Activated CD8-positive, alpha-beta memory T cell treated with anti-CD3 and anti-CD28 coated beads for 24 hours (primary cell): ENCODE results near the gene PLA2G15.

ENCODE experiments used
- DNase-seq: peaks from one replicate; pipeline ENCODE4 v3.0.0-alpha.2; 2020

Gene PLA2G15

DNA sequence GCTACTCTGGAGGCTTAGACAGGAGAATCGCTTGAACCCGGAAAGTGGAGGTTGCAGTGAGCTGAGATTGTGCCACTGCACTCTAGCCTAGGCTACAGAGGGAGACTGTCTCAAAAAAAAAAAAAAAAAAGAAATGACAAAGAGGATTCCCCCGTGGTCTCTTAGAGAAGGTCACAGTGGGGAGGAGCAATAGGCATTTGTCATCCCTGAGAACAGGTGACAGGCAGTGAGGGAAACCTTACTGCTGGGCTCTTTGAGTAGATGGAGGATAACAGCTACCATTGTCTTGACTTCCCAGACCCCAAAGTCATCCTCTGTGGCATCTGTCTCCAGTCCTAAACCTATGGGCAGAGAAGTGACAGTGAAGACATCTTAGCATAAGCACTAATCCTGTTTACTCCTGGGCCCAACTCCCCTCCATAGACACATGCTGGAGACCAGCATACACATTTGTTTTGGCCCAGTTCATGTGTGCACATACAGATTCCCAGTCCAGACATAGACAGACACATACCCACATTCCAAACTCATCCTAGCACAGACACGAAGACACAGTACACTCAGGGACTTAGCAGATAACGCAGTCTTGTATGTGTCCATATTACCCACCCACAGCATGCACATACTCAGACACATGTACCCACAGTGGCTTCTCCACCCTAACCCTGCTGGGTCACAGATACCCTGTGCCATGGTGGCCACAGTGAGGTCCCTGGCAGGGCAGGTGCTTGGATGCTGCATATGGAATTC is 11.9 kb upstream of the PLA2G15 start:
- DNase-seq = no peak

DNA sequence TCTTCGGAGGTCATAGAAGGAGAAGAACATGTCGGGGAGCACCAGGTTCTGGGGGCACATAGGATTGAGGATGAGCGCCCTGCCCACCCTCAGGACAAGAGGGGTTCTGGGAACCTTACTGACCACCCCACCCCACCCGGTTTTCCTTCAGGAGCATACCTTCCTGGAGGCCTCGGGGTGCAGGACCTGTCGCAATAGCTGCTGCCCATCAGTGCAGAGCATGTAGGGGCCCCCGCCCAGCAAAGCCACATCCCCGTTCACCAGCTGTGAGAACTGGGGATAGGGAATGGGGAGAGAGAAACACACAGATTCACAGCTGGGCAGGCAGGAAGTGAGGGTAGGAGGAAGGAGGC is 11.4 kb upstream of the PLA2G15 start:
- no peak for DNase-seq

DNA sequence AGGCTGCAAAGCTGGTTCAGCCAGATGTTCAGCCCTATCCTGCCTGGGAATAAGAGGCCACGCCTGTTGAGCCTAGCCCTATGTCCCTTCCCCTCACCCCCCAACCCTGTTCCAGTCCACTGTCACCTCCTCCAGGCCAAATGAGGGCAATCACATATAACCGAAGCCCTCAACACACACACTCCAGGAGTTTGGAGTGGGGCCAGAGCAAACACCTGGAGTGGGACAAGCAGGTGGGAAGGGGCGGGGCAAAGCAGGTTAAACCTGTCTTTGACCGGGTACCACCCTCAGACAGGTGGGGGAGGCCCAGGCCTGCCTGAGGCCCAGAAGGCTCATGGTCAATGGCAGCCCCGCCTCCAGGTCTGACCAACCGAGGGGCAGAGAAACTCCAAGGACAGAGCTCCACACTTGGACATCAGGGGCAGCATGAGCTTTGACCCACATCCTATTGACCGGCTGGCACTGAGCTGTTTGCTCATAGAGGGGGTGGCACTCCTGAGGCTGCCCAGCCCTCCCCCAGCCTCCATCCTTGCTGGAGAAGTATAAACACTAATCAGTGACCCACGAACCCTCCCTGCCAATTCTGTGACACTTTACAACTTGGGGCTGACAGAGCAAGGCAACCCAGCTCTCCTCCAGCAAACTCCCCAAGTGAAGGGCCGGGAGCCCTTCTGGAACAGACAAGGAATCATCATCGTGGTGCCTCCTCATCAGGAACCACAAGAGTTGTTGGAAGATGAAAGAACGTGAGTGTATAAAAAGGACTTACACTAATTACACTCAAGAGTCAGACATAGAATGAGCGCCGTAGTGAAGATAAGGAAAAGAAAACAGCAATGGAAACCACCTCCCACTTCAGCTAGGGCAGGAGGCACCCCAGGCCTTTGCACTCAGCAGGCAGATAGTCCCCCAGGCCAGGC is 10.7 kb upstream of the PLA2G15 start:
- no peak for DNase-seq

DNA sequence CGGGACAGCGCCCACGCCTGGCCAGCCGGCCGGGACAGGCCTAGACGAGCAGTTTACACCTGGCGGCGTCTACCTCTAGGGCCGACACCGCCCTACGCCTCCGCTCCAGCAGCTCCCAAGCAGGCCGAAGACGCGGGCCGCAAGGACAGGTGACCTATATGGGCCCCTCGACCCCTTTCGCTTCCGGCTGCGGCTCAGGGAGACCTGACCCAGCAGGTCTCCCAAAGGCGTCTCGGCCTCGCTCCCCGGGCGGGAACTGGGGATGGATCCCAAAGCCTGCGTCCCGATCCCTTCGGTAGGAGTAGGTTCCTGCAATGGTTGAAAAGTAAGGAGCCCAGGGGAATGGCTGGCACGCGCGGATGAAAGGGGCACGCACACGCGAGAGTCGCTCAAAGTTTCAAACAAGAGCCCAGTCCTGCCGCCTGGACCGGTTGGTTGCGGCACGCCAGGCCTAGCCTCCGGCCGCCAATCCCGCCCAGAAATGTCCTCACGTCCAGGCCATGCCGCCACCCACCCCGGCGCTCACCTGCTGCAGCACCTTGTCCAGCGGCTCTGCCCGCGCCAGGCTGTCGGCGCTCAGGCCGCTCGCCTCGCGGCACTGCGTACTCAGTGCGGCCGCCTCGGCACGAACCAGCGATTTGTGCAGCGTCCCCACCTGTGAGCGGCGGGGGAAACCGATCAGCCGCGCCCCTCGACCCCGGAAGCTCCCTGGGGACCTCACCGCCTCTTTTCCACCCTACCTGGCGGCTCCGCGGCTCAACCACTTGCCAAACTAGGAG is 9.9 kb upstream of the PLA2G15 start:
- DNase-seq = no peak

DNA sequence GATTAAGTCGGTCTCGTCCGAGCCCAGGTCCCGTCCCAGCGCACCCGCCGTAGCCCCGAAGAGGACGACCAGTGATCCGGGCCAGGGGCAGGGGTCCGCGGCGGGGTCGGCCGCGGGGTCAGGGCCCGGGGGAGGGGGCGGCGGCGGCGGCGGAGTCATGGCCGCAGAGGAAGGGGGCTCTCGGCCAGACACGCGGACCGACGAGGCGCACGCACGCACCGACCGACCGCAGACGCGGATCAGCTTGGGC is 9.4 kb upstream of the PLA2G15 start, which contains the start of gene ESRP2:
ESRP2 (minus strand) TSS at position 241 of the 250 bp plus-strand sequence; CDS start at position 159, 82 bp downstream.
- DNase-seq = no peak

DNA sequence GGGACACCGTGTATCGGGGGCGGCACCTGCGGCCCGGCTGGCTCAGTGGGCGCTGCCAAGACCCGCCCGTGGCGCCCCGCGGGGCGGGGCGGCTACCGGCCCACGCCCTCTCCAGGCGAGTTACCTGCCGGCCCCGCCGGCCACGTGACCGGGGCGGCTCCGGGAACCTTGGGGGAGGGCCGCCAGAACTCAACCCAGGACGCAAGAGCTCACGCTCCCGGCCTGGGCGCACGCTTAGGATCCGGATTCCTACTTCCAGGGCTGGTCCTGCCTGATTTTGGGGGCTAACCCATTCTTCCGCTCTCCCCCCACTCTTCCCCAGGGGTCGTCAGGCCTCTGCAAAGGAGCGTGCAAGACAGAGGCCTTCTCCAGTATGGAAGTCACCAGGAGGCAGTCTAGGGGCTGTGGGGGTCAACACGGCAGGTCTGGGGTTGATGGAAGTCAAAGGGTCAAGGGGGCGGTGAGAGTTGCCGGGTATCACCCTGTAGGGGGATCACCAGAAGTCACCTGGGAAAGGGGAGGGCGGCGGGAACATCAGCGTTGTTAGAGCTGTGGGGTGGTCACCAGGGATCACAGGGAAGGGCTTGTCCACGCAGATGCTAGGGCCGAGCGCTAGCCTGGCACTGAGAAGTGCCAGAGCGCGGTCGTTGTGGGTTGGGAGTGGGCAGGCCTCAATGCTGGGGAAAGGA is 8.9 kb upstream of the PLA2G15 start:
- DNase-seq = peak; percentile 76

DNA sequence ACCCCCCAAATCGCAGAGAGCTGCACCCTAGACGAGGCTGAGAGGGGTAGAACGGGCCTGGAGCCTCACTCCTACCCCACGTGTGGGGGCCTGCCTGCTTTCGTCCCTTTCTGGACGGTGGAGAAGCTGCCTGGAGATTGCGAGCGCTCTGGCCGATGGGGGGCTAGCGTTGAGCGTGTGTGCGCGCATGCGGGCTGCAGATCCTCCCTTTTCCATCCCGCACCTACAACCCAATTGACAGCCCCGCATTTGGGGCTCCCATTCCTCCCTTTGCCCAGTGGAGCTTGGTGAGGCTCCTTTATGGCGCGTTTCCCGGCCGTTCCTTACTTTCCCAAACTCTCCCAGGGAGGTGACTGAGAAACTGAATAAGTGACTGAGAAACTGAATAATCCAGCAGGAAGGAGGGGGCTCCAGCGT is 8.3 kb upstream of the PLA2G15 start:
- no peak for DNase-seq

- peak; percentile 95 for DNase-seq
Measured at GRCh38 chr16:68237243-68238028, 7.7 kb upstream of the PLA2G15 start.

- no peak for DNase-seq
Measured at GRCh38 chr16:68238029-68238345, 7.2 kb upstream of the PLA2G15 start.

GRCh38 chr16:68242085-68242484 is 3.1 kb upstream of the PLA2G15 start:
- DNase-seq = no peak

DNA sequence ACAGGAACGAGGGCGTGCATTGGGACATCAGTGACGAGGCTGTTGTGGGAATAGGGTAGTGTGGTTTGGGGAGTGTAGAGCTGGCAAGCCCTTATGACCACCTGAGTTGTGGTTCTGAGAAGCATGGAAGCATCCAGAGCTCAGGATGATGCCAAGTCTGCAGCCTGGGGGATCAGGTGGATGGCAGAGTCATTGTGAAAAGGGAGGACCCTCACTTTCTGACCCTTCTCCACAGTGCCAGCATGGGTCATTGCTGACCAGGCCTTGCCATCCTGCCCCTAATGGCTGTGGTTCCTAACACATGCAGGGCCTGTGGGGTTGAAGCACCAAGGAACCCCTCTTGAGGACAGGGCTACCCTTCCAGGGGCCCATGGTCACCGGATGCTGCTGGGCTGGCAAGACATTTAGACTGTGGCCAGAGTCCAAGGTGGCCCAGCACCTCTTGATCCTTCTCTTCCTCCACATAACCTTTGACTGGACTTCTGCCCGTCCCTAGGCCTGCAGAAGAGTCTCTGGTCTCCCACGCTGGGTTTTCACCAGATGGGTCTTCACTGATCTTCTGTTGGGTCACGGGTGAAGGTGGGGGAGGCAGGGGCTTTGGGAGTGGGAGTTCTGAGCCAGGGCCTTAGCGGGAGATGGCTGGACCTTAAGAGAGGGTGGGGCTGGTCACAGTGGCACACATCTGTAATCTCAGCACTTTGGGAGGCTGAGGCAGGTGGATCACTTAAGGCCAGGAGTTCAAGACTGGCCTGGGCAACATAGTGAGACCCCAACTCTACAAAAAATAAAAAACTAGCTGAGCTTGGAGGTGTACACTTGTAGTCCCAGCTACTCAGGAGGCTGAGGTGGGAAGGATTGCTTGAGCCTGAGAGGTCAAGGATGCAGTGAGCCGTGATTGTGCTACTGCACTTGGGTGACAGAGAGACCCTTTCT is 2.0 kb upstream of the PLA2G15 start:
- no peak for DNase-seq

GRCh38 chr16:68244481-68244902 is 681 bp upstream of the PLA2G15 start:
- DNase-seq = no peak

DNA sequence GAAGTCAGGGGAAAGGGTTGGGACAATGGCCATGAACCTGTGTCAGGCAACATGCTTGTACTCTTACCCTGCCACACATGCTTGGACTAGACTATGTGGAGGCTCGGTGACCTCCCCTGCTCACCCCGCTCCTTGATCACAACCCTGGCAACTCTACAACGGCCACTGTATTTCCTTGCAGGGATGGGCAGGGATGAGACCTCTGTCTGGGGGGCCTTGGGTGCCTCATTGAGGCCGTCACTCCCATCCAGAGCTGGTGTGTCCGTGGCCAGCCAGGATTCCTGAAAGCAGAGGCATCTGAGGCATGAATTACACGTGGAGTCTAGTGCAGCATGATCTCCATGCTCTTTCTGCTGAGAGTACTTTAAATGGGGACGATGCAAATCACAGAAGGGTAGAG is 948 bp downstream of the PLA2G15 start:
- DNase-seq = no peak

- no peak for DNase-seq
Measured at GRCh38 chr16:68246666-68247065, 1.5 kb downstream of the PLA2G15 start.

DNA sequence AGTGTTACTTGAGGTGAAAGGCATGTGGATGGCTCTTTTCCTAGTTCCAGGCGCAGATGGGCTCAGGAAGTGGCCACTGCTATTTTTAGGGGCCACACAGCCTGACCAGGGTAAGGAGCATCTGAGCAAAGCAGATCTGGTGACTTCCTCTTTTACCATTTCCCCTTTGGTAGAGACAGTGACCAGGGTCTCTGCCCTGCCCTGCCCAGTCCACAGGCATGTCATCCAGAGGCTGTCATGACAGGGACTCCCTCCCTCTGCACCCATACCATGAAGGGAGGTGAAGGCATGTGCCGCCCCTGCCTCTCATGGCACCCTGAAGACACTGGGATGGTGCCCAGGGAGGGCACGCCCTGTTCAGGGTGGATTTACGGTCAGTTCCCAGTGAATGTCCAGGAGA is 2.2 kb downstream of the PLA2G15 start:
- no peak for DNase-seq

GRCh38 chr16:68247932-68248331 is 2.8 kb downstream of the PLA2G15 start:
- DNase-seq = no peak

DNA sequence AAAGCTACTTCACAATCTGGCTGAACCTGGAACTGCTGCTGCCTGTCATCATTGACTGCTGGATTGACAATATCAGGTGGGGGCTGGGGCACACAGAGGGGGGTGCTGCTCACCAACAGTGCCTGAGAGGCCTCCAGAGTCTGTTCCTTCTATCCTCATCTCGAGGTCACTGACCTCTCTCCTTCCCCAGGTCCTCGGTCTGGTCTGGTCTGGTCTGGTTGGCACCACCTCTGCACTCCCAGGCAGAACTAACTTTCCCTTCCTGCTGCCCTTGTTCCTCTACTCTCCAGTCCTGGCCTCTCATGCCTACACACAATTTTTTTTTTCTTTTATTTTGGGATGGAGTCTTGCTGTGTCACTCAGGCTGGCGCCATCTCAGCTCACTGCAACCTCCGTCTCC is 4.2 kb downstream of the PLA2G15 start:
- no peak for DNase-seq

DNA sequence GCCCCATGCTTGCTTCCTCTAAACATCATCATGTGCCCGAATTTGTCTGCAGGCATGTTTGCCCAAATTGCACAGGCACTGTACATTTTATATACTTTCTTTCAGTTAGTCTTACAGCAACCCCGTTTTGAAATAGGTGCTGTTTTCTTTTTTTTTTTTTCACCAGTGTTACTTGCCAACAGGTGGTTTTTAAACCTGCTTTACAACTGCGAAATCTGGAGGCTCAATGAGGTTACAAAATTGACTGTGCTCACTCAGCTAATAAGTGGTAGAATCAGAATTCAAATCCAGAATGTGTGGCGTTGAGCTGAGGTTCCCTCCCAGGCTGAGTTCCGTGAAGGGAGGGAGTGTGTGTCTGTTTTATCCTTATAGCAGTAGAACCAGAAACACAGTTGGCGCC is 5.8 kb downstream of the PLA2G15 start:
- no peak for DNase-seq

DNA sequence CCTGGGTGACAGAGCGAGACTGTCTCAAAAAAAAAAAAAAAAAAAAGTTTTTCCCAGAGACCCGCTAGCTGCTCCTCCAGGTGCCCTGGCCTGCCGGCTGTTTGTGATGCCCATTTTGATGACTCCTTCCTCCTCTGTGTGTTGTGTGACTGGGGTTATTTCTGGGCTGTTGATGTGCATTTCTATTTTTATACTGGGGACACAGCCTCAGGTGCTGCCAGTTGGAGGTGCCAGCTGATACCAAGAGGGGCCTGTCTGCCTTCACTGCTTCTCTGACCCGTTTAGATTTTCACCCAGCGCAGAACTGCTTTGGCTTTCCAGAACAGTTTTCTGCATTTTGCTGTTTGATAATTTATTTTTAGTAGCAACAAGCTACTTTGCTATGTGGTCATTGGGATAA is 6.7 kb downstream of the PLA2G15 start:
- no peak for DNase-seq

GRCh38 chr16:68252383-68252782 is 7.2 kb downstream of the PLA2G15 start:
- no peak for DNase-seq

DNA sequence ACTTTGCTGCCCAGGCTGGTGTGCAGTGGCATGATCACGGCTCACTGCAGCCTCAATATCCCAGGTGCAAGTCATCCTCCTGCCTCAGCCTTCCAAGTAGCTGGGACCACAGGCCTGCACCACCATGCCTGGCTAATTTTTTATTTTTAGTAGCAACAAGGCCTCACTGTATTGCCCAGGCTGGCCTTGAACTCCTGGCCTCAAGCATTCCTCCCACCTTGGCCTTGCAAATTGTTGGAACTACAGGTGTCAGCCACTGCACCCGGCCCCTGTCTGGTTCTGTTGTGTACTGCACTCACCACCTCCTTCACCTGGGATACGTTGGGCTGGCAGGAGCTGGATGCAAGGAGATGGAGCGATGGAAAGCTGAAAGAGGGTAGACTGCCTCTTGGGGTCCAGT is 8.5 kb downstream of the PLA2G15 start:
- no peak for DNase-seq
